GM18951 (cell line): Measurements from ENCODE around the gene SH3PXD2A.

ENCODE experiments used
- POLR2A ChIP-seq: IDR thresholded peaks from 4 replicates; pipeline ENCODE4 v1.6.1; 2011; ENCODE audit warnings: mild to moderate bottlenecking; ENCODE audit not compliant: insufficient read length, insufficient read depth; ENCODE audit errors: extremely low read depth
- in situ Hi-C: fragments of 300-500 bp; cut with MboI; formaldehyde crosslinking; loops from one replicate; pipeline ENCODE4 v1.12.0; 2022; ENCODE audit warnings: low sequenced_read_pairs, mixed read lengths, inconsistent platforms; ENCODE audit not compliant: unreplicated experiment

SH3PXD2A gene

DNA sequence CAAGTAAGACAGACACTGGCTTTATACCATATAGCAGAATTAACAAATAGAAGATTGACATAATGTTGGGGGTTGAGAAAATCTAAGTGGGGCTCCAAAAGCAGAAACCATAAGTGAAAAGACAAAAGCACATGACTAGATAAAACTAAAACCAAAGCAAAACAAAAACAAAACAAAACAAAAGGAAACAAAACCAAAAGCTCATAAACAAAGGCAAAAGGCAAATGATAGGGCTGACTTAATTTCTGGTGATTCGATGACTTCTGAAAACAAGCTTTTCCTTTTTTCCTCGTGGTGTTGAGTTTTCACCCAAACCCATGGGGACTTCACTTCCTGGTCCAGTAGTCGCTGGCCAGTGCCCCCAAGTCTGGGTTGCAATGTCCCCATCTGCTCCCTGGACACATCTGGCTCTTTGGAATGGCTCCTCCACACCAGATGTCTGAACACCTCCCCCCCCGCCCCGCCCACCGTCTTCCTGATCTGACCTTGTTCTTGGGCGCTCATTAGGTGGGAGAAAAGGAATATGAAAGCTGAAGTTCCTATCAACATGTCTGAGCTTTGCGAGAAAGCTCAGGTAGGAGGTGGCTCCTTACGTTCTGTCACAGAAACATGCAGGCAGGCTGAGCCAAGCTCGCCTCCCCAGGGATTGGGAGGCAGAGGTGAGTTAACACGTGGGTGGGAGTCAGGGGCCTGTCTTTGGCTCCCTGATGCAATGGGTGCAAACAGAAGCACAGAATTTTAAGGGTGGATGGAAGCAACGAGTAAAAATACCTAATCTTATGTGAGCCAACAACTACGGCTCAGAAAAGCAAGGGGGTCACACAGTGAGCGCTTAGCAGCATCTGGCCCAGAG is 240.8 kb downstream of the SH3PXD2A start:
- TF ChIP-seq POLR2A, result no peak
- in situ Hi-C loops, result no loop called here

DNA sequence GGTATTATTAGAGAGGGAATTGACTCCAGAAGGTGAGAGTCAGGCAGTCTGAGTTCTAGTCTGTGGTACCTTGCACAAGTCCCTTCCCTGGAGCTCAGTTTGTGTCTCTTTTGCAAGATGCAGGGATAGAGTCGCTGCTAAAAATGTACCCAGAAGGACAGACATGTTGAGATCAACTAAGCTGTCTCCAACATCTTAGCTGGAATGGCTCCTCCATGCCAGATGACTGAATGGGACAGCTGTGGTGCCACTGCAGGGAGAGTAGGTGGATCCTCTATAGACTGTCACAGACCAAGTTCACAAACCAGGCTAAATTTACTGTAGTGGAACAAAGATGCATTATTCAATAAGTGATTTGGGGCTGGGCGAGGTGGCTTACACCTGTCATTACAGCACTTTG is 241.8 kb downstream of the SH3PXD2A start:
- TF ChIP-seq POLR2A, result no peak
- in situ Hi-C loops, result no loop called here

DNA sequence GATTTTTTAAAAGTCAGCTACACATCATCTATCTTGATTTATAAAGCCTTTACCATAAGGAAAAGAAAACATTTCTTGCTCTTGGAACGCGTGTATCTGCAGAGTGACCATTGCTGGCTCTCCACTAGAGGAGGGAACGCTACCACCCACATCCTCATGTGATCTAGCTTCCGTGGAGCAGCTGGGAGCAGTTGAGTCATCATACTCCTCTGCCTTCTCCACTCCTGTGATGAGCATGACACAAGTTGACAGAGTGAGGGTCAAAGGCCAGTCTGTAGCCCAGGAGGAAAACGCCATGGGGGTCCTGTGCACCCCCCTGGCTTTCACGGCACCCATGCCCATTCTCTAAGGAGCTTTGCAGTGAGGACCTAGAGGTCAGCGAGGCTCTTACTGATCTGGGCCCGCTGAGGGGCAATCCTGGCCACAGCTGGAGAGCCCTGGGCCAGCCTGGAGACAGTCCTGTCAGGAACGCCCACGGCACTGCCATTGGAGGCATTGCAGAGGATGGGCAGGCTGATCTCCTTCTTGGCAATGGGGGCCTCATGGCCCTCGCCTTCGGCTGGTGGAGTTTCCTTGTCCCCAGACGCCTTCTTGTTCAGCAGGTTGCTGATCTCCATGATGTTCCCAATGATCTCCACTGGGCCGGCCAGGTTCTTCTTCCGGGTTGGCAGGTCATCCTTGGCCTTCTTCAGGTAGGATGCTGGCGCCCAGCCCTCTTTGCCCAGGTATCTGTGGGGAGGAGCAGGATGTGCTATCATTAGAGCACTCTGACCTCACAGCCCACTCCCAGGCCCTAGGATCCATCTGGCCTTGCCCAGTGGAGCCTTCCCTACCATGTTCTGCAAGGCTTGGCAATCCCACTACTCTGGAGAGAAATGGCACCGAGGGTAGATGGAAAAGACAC is 242.7 kb downstream of the SH3PXD2A start:
- in situ Hi-C loops, result no loop called here
- TF ChIP-seq POLR2A, result no peak

DNA sequence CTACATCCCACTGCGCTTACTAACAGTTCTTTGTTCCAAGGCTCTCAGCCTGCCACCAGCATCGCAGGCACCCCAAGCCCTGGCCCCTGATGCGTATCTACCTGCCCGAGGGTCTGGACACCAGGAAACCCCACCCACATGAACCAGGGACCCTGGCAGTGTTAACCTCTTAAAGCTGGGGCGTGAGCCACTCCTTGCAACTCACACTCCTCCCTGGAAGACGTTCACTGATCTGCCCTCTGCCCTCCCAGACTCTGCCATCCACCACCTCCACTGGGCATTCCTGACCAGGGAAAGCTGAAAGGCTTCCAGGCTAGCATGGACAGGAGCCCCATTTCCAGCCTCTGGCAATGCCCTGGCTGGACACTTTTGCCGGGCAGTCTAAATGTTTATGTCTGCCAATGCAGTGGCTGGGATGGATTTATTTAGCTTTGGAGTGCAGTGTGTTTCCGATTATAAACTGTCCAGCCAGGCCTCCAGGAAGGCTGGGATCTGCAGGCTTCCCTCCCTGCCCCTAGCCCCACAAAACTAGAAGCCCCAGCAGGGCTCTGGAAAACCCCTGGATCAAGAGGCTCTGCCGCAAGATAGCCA is 244.4 kb downstream of the SH3PXD2A start:
- no peak for TF ChIP-seq POLR2A
- in situ Hi-C loops, result no loop called here

DNA sequence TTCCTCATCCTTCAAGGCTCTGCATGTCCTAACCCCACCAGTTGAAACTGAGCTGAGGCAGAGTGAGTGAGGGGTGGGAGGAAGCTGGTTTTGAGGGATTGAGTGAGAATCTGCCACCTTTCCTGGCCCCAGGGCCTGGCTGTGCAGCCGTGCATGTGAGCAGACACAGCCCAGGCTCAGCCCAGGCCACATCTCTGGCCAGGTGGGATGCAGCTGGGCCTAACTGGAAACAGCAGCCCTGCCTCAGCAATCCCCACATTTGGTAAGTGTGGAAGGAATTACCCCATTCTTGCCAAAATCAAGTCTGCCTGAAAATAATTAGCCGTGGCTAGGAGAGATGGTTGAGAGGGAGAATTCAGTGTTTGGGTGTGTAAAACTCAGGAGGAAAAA is 245.3 kb downstream of the SH3PXD2A start:
- no peak for TF ChIP-seq POLR2A

DNA sequence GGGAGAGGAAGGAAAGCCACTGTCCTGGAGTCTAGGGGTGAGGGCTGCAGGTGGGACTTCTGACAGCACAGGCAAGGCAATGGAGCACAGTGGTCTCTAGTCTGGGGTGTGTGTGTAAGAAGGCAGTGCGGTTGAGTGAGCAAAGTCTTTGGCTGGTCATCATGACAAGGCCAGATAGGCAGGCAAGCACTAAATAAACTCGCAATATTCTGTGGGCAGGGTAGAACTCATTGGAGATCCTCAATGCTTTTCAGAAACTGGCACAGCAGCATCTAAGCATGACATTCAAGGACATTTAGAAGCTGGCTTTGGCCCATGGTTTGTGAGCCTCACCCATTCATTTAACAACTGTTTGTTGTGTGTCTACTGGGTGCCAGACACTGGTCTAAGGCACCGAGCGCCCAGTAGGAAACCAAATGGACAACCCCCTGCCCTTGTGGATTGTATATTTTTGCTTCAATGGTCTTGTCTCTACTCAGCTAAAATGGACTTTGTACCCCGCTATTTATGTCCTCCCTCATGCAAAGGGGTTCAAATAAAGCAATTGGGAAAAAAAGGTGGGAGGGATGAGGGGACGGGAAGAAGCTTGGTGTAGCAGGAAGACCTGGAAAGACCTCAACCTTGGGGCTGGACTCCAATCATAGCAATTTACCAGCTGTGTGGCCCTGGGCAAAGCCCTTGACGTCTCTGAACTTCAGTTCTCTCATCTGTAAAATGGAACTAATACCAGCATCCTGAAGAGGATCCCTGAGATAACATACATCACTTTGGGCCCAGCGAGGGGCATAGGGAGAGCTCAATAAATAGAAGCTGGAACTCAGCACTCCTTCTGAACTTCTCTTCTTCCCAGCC is 245.9 kb downstream of the SH3PXD2A start:
- in situ Hi-C loops, result loop anchor here (10.0 kb wide), 1 partner anchor 65 kb away; no protein-coding TSS in a partner anchor
- TF ChIP-seq POLR2A, result no peak

More for the DNA sequence above, 245.3 kb downstream of the SH3PXD2A start:
- in situ Hi-C loops, result no loop called here

DNA sequence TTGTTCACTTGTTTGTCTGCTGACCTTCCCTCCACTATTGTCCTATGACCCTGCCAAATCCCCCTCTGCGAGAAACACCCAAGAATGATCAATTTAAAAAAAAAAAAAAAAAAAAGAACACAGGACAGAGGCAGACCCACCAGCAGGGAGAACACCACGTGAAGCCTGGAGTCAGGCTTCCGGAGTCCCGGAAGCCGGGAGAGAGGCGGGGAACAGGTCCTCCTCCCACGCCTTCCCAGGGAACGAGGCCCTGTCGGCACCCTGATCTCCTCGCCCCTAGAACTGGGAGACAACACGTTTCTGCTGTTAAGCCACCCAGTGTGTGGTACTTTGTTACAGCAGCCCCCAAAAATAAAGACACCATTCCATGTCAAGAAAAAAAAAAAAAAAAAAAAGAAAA is 247.3 kb downstream of the SH3PXD2A start:
- in situ Hi-C loops, result loop anchor here (10.0 kb wide), 1 partner anchor 67 kb away; no protein-coding TSS in a partner anchor

DNA sequence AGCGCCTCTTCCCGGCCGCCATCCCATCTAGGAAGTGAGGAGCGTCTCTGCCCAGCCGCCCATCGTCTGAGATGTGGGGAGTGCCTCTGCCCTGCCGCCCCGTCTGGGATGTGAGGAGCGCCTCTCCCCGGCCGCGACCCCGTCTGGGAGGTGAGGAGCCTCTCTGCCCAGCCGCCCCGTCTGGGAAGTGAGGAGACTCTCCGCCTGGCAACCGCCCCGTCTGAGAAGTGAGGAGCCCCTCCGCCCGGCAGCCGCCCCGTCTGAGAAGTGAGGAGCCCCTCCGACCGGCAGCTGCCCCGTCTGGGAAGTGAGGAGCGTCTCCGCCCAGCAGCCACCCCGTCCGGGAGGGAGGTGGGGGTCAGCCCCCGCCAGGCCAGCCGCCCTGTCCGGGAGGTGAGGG is 248.3 kb downstream of the SH3PXD2A start:
- in situ Hi-C loops, result loop anchor here (10.0 kb wide), 1 partner anchor 68 kb away; no protein-coding TSS in a partner anchor

DNA sequence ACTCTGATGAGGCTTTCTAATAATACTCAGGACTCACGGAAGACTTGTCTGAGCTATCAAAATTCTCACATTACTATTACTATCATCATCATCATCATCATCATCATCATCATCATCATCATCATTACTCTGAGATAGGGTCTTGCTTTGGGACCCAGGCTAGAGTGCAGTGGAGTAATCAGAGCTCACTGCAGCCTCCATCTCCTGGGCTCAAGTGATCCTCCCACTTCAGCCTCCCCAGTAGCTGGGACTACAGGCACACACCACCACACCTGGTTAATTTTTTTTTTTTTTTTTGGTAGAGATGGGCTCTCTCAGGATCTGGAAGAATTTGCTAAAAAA is 249.3 kb downstream of the SH3PXD2A start:
- in situ Hi-C loops, result loop anchor here (10.0 kb wide), 1 partner anchor 69 kb away; no protein-coding TSS in a partner anchor

DNA sequence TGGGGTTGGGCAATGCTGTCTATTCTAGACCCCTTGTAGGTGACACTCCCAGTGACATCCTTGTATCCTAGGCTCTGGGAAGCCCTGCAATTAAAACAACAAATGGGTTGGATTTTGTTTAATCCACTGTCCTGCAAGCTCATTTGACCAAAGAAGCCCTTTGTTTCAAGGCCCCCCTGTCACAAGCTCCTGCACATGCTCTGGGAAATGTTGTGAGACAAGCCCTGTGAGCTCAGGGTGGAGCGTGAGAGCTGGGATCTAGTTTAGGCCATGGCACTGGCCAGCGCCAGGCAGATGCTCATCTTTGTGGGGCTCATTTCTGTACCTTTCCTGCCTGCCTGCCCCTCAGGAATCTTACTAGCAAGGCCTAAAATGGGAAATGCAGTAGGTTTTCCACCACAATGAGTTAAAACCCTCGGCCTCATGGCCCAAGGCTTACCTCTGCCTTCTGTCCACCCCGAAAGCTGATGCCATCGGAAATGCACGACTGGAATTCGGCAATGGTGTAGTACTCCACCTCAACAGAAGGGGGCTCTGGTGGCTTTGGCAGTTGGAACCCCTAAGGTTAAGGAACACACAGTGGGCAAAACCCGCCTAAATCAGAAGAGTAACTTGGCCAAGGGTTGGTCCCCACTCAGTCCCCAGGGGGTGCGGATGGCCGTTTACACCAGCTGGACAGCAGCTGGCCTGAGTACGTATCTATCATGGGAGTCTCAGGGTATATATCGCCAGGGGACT is 249.8 kb downstream of the SH3PXD2A start:
- in situ Hi-C loops, result loop anchor here (10.0 kb wide), 1 partner anchor 69 kb away; no protein-coding TSS in a partner anchor

DNA sequence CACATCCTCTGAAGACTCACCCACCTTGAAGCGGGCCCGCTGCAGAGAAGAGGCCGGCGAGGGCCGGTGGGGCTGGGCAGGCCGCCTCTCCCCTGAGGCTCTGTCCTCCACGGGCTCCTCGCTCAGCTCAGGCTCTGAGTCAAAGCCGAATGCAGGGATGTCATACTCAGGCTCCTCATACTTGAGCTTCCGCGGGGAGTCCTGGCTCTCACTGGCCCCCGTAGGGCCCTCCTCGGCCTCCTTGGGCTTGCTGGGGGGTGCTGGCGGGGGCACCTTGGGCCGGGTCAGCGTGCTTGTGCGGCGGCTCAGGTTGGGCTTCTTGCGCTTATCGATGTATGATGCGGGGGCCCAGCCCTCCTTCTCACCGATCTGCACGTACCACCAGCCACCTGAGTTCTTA is 252.0 kb downstream of the SH3PXD2A start:
- TF ChIP-seq POLR2A, result no peak
- in situ Hi-C loops, result loop anchor here (10.0 kb wide), 1 partner anchor 71 kb away; no protein-coding TSS in a partner anchor

More for the DNA sequence above, 249.8 kb downstream of the SH3PXD2A start:
- no peak for TF ChIP-seq POLR2A

DNA sequence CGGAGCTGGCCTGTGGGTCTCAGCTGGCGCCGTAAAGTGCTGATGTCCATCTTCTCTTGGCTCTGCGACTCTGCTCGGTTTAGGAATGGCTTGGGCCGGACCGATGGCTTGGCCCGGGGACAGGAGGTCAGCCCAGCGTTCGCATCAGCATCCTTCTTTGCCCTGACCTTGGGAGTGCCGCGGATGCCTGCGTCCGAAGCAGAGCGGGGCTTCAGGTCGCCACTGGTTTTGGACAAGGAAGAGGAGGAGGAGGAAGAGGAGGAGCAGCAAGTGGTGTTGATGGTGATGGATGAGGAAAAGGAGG is 252.6 kb downstream of the SH3PXD2A start:
- in situ Hi-C loops, result loop anchor here (10.0 kb wide), 1 partner anchor 72 kb away; no protein-coding TSS in a partner anchor
- no peak for TF ChIP-seq POLR2A
